HepG2 (cell line): Measurements from ENCODE around the gene BABAM1. TPM values are rescaled to one million over a fixed set of nuclear protein-coding genes. Genes with fewer than 3 reads are reported as not detected.

Experiments used
- ARID2 ChIP-seq: sonication (generic); formaldehyde crosslinking; IDR thresholded peaks from 2 replicates; pipeline ENCODE4 v1.8.1; 2022; ENCODE audit warnings: mild to moderate bottlenecking, missing genetic modification reagents, borderline replicate concordance
- CREM ChIP-seq, 2 experiments: sonication (generic) in 1 of 2; formaldehyde crosslinking in 1 of 2; IDR thresholded peaks; 2 replicates each; pipeline versions ENCODE4 v1.4.0 to v1.6.1; 2016 to 2020; ENCODE audit warnings: antibody characterized with exemption in 1 of 2, mild to moderate bottlenecking in 1 of 2, missing genetic modification reagents in 1 of 2
- FOXC1 ChIP-seq: sonication (generic); formaldehyde crosslinking; IDR thresholded peaks from 2 replicates; pipeline ENCODE4 v1.8.0; 2022; ENCODE audit warnings: mild to moderate bottlenecking, missing genetic modification reagents, borderline replicate concordance
- KLF15 ChIP-seq: sonication (generic); formaldehyde crosslinking; IDR thresholded peaks from 2 replicates; pipeline ENCODE4 v1.8.1; 2023; ENCODE audit warnings: borderline replicate concordance, mild to moderate bottlenecking, inconsistent platforms, missing genetic modification reagents, mixed read lengths
- KLF16 ChIP-seq, 2 experiments: sonication (generic) in 1 of 2; formaldehyde crosslinking in 1 of 2; IDR thresholded peaks; 2 replicates each; pipeline versions ENCODE4 v1.6.1 to v1.8.0; 2016 to 2023; ENCODE audit warnings: missing genetic modification reagents in 2 of 2, missing compliant biosample characterization in 1 of 2
- MAZ ChIP-seq, 2 experiments: sonication (generic) in 1 of 2; formaldehyde crosslinking in 1 of 2; IDR thresholded peaks; 2 replicates each; pipeline versions ENCODE4 v1.5.0 to v1.6.1; 2012 to 2020; ENCODE audit warnings: low read depth in 2 of 2, mild to moderate bottlenecking in 2 of 2, borderline replicate concordance in 1 of 2, improper control_type of control experiment in 1 of 2, low read length in 1 of 2, missing genetic modification reagents in 1 of 2, moderate library complexity in 1 of 2
- PAX8 ChIP-seq: sonication (generic); formaldehyde crosslinking; IDR thresholded peaks from 2 replicates; pipeline ENCODE4 v1.8.0; 2022; ENCODE audit warnings: mild to moderate bottlenecking, missing genetic modification reagents, borderline replicate concordance
- POLR2A ChIP-seq, 2 experiments: IDR thresholded peaks; 2 replicates each; pipeline ENCODE4 v1.6.1; 2011; ENCODE audit warnings: low read depth in 2 of 2, low read length in 2 of 2, mild to moderate bottlenecking in 1 of 2, moderate library complexity in 1 of 2; ENCODE audit not compliant: insufficient read depth in 1 of 2
- SALL1 ChIP-seq: sonication (generic); formaldehyde crosslinking; IDR thresholded peaks from 2 replicates; pipeline ENCODE4 v1.8.0; 2022; ENCODE audit warnings: mild to moderate bottlenecking, missing genetic modification reagents
- SOX6 ChIP-seq, 2 experiments: fragments of 450-650 bp in 1 of 2; sonication (generic) in 1 of 2; formaldehyde crosslinking in 1 of 2; IDR thresholded peaks; 2 replicates each; pipeline versions ENCODE4 v1.4.0 to v1.6.1; 2017 to 2020; ENCODE audit warnings: antibody characterized with exemption in 1 of 2, mild to moderate bottlenecking in 1 of 2, missing genetic modification reagents in 1 of 2
- TBX3 ChIP-seq: fragments of 450-650 bp; IDR thresholded peaks from 2 replicates; pipeline ENCODE4 v1.6.1; 2017; ENCODE audit warnings: antibody characterized with exemption, mild to moderate bottlenecking, inconsistent platforms, borderline replicate concordance
- YEATS4 ChIP-seq: sonication (generic); formaldehyde crosslinking; IDR thresholded peaks from 2 replicates; pipeline ENCODE4 v1.4.0; 2020; ENCODE audit warnings: missing genetic modification reagents, borderline replicate concordance
- ZNF564 ChIP-seq: sonication (generic); formaldehyde crosslinking; IDR thresholded peaks from 2 replicates; pipeline ENCODE4 v1.8.1; 2023; ENCODE audit warnings: mild to moderate bottlenecking, missing genetic modification reagents
- ZNF674 ChIP-seq: sonication (generic); formaldehyde crosslinking; IDR thresholded peaks from 2 replicates; pipeline ENCODE4 v1.5.0; 2020; ENCODE audit warnings: low read depth, mild to moderate bottlenecking, missing genetic modification reagents
- ZNF772 ChIP-seq: sonication (generic); formaldehyde crosslinking; IDR thresholded peaks from 2 replicates; pipeline ENCODE4 v1.5.0; 2020; ENCODE audit warnings: mild to moderate bottlenecking, missing genetic modification reagents
- ZSCAN29 ChIP-seq: sonication (generic); formaldehyde crosslinking; conservative IDR thresholded peaks from 2 replicates; pipeline ENCODE4 v1.4.0; 2020; ENCODE audit warnings: mild to moderate bottlenecking, missing genetic modification reagents
- ZSCAN31 ChIP-seq: sonication (generic); formaldehyde crosslinking; IDR thresholded peaks from 2 replicates; pipeline ENCODE4 v1.5.0; 2020; ENCODE audit warnings: low read depth, mild to moderate bottlenecking, missing genetic modification reagents
- polyA plus RNA-seq, 8 experiments: library from polyadenylated mRNA; depleted of rRNA in 3 of 8; stranded (reverse) in 7 of 8; unstranded in 1 of 8; fragments of >200 nt; fragmentation: Illumina TruSeq in 4 of 8; extraction: Trizol in 4 of 8; gene quantifications; 2 replicates each; pipeline versions ENCODE4 v1.2.1 to v1.2.3, GENCODE V29; 2011 to 2016; ENCODE audit warnings: low read depth in 4 of 8, missing spikeins in 1 of 8, mixed read lengths in 1 of 8; ENCODE audit not compliant: insufficient read depth in 1 of 8
- total RNA-seq, 5 experiments: library from RNA; depleted of rRNA; stranded (reverse); fragments of >200 nt; fragmentation: Illumina TruSeq; extraction: Trizol; gene quantifications; 2 replicates each; pipeline ENCODE4 v1.2.3, GENCODE V29; 2016; ENCODE audit warnings: low read depth in 1 of 5
- TF ChIP-seq, protein P1 (sequence below): sonication (generic); formaldehyde crosslinking; conservative IDR thresholded peaks from 2 replicates; pipeline ENCODE4 v1.4.0; 2020; ENCODE audit warnings: missing genetic modification reagents
- TF ChIP-seq, protein P2 (sequence below): sonication (generic); formaldehyde crosslinking; IDR thresholded peaks from 2 replicates; pipeline ENCODE4 v1.4.0; 2020; ENCODE audit warnings: missing genetic modification reagents
- TF ChIP-seq, protein P3 (sequence below): sonication (generic); formaldehyde crosslinking; IDR thresholded peaks from 2 replicates; pipeline ENCODE4 v1.4.0; 2020; ENCODE audit warnings: missing genetic modification reagents
- TF ChIP-seq, protein P4 (sequence below): sonication (generic); formaldehyde crosslinking; IDR thresholded peaks from 2 replicates; pipeline ENCODE4 v1.8.1; 2023; ENCODE audit warnings: missing genetic modification reagents, inconsistent platforms, borderline replicate concordance

The BABAM1 gene
- total and polyA plus RNA-seq, 2 of the 13 experiments (the other 11 are each of a cell fraction or from before 2014, with no cell fraction given) = 70.0 to 82.0 TPM

DNA sequence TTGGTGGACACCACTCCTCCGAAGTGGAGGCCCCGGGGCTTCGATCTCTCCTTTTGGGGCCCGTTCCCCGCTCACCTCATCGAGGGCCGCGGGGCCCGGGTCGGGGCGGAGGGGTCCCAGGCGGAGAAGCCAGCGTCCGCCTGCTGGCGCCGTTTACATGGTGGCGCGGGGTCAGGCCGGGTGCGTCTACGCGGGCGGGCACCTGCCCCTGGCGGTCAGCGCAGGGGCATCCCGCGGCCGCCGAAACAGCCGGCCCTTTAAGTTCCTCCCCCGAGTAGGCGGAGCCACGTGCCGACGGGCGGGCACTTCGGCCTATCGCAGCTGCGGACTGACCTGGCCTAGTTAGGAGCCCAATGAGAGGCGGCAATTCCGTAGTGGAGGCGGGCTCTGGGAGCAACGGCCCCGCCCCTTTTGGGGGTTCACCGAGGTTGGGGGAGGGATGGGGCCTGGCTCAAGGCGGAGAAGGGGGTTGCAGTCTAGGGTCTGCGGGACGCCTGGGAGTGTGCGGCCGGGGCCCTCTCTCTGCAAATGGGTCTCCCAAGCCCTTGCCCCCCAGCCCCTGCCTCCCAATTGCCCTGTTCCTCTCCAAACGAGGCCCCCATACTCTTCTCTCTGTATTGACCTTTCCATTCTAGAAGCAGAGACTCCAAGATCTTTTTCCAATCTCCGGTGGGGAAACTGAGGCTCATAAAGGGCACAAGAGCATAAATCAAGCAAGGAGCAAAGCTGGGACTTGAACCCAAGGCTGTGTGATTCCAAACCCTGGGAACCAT lies 36.1 kb downstream of the BABAM1 start, which contains the start of gene ABHD8 (continued):
- TF ChIP-seq, protein P1, sequence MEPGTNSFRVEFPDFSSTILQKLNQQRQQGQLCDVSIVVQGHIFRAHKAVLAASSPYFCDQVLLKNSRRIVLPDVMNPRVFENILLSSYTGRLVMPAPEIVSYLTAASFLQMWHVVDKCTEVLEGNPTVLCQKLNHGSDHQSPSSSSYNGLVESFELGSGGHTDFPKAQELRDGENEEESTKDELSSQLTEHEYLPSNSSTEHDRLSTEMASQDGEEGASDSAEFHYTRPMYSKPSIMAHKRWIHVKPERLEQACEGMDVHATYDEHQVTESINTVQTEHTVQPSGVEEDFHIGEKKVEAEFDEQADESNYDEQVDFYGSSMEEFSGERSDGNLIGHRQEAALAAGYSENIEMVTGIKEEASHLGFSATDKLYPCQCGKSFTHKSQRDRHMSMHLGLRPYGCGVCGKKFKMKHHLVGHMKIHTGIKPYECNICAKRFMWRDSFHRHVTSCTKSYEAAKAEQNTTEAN (CRISPR knock-in tag) = peak; percentile 27; the same call in 1 of the 2 replicates
- TF ChIP-seq, protein P2, sequence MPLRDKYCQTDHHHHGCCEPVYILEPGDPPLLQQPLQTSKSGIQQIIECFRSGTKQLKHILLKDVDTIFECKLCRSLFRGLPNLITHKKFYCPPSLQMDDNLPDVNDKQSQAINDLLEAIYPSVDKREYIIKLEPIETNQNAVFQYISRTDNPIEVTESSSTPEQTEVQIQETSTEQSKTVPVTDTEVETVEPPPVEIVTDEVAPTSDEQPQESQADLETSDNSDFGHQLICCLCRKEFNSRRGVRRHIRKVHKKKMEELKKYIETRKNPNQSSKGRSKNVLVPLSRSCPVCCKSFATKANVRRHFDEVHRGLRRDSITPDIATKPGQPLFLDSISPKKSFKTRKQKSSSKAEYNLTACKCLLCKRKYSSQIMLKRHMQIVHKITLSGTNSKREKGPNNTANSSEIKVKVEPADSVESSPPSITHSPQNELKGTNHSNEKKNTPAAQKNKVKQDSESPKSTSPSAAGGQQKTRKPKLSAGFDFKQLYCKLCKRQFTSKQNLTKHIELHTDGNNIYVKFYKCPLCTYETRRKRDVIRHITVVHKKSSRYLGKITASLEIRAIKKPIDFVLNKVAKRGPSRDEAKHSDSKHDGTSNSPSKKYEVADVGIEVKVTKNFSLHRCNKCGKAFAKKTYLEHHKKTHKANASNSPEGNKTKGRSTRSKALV (CRISPR knock-in tag) = 0 out of 2 replicates have a peak, but pooled peaks have one; percentile 42
- TF ChIP-seq ZNF674 (CRISPR knock-in tag) (no peak), KLF15 (no peak), FOXC1 (peak; percentile 74; the same call in 1 of the 2 replicates), MAZ (IDR thresholded peaks at IDR 0.05; ENCODE audit: borderline replicate concordance, low read depth, low read length) (peak; percentile 78; the same call in 1 of the 2 replicates), MAZ (CRISPR knock-in tag; IDR thresholded peaks at IDR 0.05; ENCODE audit: low read depth) (no peak; the same call in none of the 2 replicates), SOX6 (IDR thresholded peaks at IDR 0.05) (no peak), SOX6 (CRISPR knock-in tag; IDR thresholded peaks at IDR 0.05) (no peak), ZSCAN31 (peak; percentile 38; the same call in 1 of the 2 replicates), YEATS4 (peak; percentile 37; the same call in 1 of the 2 replicates), CREM (IDR thresholded peaks at IDR 0.05) (peak; percentile 29), CREM (CRISPR knock-in tag; IDR thresholded peaks at IDR 0.05) (no peak), ARID2 (no peak), POLR2A (IDR thresholded peaks at IDR 0.05; ENCODE audit: insufficient read depth in 1 of 2, low read depth in 2 of 2, low read length in 2 of 2) (peak in 1 of 2 experiments; percentile 77; a peak in 2 of 4 replicates), ZNF772 (CRISPR knock-in tag) (peak; percentile 83), KLF16 (CRISPR knock-in tag; IDR thresholded peaks at IDR 0.05) (peak in 1 of 2 experiments; percentile 68; a peak in 2 of 4 replicates), SALL1 (CRISPR knock-in tag) (peak; percentile 58; the same call in 1 of the 2 replicates), ZSCAN29 (CRISPR knock-in tag) (peak; percentile 100), PAX8 (CRISPR knock-in tag) (no peak), ZNF564 (CRISPR knock-in tag) (no peak), TBX3 (no peak)
- TF ChIP-seq, protein P3, sequence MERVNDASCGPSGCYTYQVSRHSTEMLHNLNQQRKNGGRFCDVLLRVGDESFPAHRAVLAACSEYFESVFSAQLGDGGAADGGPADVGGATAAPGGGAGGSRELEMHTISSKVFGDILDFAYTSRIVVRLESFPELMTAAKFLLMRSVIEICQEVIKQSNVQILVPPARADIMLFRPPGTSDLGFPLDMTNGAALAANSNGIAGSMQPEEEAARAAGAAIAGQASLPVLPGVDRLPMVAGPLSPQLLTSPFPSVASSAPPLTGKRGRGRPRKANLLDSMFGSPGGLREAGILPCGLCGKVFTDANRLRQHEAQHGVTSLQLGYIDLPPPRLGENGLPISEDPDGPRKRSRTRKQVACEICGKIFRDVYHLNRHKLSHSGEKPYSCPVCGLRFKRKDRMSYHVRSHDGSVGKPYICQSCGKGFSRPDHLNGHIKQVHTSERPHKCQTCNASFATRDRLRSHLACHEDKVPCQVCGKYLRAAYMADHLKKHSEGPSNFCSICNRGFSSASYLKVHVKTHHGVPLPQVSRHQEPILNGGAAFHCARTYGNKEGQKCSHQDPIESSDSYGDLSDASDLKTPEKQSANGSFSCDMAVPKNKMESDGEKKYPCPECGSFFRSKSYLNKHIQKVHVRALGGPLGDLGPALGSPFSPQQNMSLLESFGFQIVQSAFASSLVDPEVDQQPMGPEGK (CRISPR knock-in tag) = peak; percentile 64
- TF ChIP-seq, protein P4, sequence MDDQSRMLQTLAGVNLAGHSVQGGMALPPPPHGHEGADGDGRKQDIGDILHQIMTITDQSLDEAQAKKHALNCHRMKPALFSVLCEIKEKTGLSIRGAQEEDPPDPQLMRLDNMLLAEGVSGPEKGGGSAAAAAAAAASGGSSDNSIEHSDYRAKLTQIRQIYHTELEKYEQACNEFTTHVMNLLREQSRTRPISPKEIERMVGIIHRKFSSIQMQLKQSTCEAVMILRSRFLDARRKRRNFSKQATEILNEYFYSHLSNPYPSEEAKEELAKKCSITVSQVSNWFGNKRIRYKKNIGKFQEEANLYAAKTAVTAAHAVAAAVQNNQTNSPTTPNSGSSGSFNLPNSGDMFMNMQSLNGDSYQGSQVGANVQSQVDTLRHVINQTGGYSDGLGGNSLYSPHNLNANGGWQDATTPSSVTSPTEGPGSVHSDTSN = peak; percentile 83; the same call in 1 of the 2 replicates
